K562 (cell line): ENCODE measurements around the gene PTK6. TPM values are rescaled to one million over a fixed set of nuclear protein-coding genes. Genes with fewer than 3 reads are reported as not detected.

Experiments
- CHD2 ChIP-seq: IDR thresholded peaks from 2 replicates; pipeline ENCODE4 v1.6.1; 2011; ENCODE audit warnings: low read depth, low read length
- ETV1 ChIP-seq: fragments of 450-650 bp; conservative IDR thresholded peaks from 2 replicates; pipeline ENCODE4 v1.6.1; 2016; ENCODE audit warnings: missing genetic modification characterization, control low read depth, low read depth, missing compliant biosample characterization
- FOXK2 ChIP-seq, 2 experiments: fragments of 450-650 bp; IDR thresholded peaks in 1 of 2; conservative IDR thresholded peaks in 1 of 2; 2 replicates each; pipeline ENCODE4 v1.6.1; 2016; ENCODE audit warnings: low read depth in 2 of 2, mild to moderate bottlenecking in 1 of 2
- HES1 ChIP-seq: fragments of 450-650 bp; IDR thresholded peaks from 2 replicates; pipeline ENCODE4 v1.6.1; 2016; ENCODE audit warnings: low read depth, mild to moderate bottlenecking, moderate library complexity
- JUN ChIP-seq, 2 experiments: sonication (generic) in 1 of 2; formaldehyde crosslinking in 1 of 2; IDR thresholded peaks; 2 replicates each; pipeline versions ENCODE4 v1.6.1 to v1.8.0; 2012 to 2022; ENCODE audit warnings: borderline replicate concordance in 2 of 2, mild to moderate bottlenecking in 2 of 2, improper control_type of control experiment in 1 of 2, low read depth in 1 of 2, low read length in 1 of 2, missing genetic modification reagents in 1 of 2
- LARP7 ChIP-seq: fragments of 450-650 bp; IDR thresholded peaks from 2 replicates; pipeline ENCODE4 v1.6.1; 2016
- MEF2D ChIP-seq: conservative IDR thresholded peaks from 2 replicates; pipeline ENCODE4 v1.6.1; 2016; ENCODE audit warnings: low read depth, missing genetic modification characterization, missing compliant biosample characterization
- MTA3 ChIP-seq: fragments of 450-650 bp; formaldehyde crosslinking; IDR thresholded peaks from 2 replicates; pipeline ENCODE4 v1.6.1; 2017; ENCODE audit warnings: mild to moderate bottlenecking, borderline replicate concordance
- PHF20 ChIP-seq: fragments of 450-650 bp; IDR thresholded peaks from 2 replicates; pipeline ENCODE4 v1.6.1; 2018; ENCODE audit not compliant: partially characterized antibody
- POLR2G ChIP-seq: fragments of 200-400 bp; formaldehyde crosslinking; IDR thresholded peaks from 2 replicates; pipeline ENCODE4 v1.6.1; 2017; ENCODE audit warnings: low read depth, mild to moderate bottlenecking, antibody characterized with exemption, low read length, moderate library complexity
- TEAD2 ChIP-seq: fragments of 450-650 bp; IDR thresholded peaks from 2 replicates; pipeline ENCODE4 v1.6.1; 2016; ENCODE audit warnings: missing genetic modification characterization, control low read depth, missing compliant biosample characterization
- TRIM24 ChIP-seq, 2 experiments: fragments of 450-650 bp; IDR thresholded peaks; 2 replicates each; pipeline ENCODE4 v1.6.1; 2016
- TSHZ1 ChIP-seq: fragments of 250-450 bp; sonication (Bioruptor Pico); IDR thresholded peaks from 2 replicates; pipeline ENCODE4 v1.4.0; 2020; ENCODE audit warnings: mild to moderate bottlenecking, moderate library complexity
- ZBTB7A ChIP-seq: IDR thresholded peaks from 2 replicates; pipeline ENCODE4 v1.6.1; 2011; ENCODE audit warnings: low read depth, mild to moderate bottlenecking, low read length, moderate library complexity, borderline replicate concordance; ENCODE audit not compliant: control insufficient read depth
- ZFPM2 ChIP-seq: fragments of 250-450 bp; sonication (Bioruptor Pico); IDR thresholded peaks from 2 replicates; pipeline ENCODE4 v1.5.1; 2022; ENCODE audit warnings: mild to moderate bottlenecking
- ZNF76 ChIP-seq: fragments of 250-450 bp; sonication (Bioruptor Pico); IDR thresholded peaks from 2 replicates; pipeline ENCODE4 v1.4.0; 2020; ENCODE audit warnings: mild to moderate bottlenecking, moderate library complexity, borderline replicate concordance
- polyA plus RNA-seq, 8 experiments: library from polyadenylated mRNA; depleted of rRNA in 4 of 8; stranded (reverse) in 5 of 8; unstranded in 3 of 8; fragments of >200 nt; fragmentation: Nextera tagmentation in 2 of 8; fragmentation: Illumina TruSeq in 1 of 8; extraction: Ambion mirVana in 2 of 8; extraction: Trizol in 1 of 8; gene quantifications; 2 replicates each; pipeline versions ENCODE4 v1.2.1 to v1.2.3, GENCODE V29; 2011 to 2014; ENCODE audit warnings: inconsistent platforms in 1 of 8, missing spikeins in 1 of 8
- total RNA-seq, 7 experiments: library from RNA; depleted of rRNA in 6 of 7; stranded (reverse); fragments of >200 nt in 6 of 7; fragmentation: Illumina TruSeq in 2 of 7; extraction: Trizol in 2 of 7; gene quantifications; 2 replicates each; pipeline versions ENCODE4 v1.2.1 to v1.2.3, GENCODE V29; 2011 to 2021; ENCODE audit warnings: low replicate concordance in 1 of 7
- TF ChIP-seq, protein P1 (sequence below): fragments of 250-450 bp; sonication (Bioruptor Pico); IDR thresholded peaks from 2 replicates; pipeline ENCODE4 v1.5.0; 2021; ENCODE audit warnings: mild to moderate bottlenecking, borderline replicate concordance
- TF ChIP-seq, protein P2 (sequence below): fragments of 250-450 bp; sonication (Bioruptor Pico); IDR thresholded peaks from 2 replicates; pipeline ENCODE4 v1.4.0; 2020; ENCODE audit warnings: borderline replicate concordance
- TF ChIP-seq, protein P3 (sequence below): fragments of 250-450 bp; sonication (Bioruptor Pico); IDR thresholded peaks from 2 replicates; pipeline ENCODE4 v1.6.1; 2021; ENCODE audit warnings: mild to moderate bottlenecking

The PTK6 gene
- total and polyA plus RNA-seq, 9 of the 15 experiments (the other 6 are each of a cell fraction or from before 2014, with no cell fraction given) = 0.07 TPM; not detected in 8

DNA sequence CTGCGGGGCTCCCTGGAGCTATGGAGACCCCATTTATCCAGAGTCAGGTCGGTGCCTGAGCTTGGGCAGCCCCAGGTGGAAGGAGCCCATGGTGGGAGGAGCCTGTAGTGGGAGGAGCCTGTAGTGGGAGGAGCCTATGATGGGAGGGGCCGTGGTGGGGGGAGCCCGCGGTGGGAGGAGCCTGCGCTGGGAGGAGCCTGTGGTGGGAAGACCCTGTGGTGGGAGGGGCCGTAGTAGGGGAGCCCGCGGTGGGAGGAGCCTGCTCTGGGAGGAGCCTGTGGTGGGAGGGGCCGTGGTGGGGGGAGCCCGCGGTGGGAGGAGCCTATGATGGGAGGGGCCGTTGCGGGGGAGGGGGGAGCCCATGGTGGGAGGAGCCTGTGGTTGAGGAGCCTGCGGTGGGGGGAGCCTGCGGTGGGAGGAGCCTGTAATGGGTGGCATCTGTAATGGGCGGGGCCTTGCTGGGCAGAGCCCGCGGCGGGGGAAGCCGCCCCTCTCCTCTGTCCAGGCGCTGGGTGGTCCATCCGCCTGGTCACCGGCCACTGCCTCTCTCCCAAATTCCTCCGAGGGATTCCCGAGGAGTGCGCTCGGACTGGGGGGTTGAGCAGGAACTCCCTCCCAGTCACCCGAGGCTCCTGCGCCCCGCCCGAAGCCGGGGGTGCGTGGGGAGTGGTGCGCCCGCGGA, 16.2 kb upstream of the PTK6 start (continued):
- TF ChIP-seq, protein P1, sequence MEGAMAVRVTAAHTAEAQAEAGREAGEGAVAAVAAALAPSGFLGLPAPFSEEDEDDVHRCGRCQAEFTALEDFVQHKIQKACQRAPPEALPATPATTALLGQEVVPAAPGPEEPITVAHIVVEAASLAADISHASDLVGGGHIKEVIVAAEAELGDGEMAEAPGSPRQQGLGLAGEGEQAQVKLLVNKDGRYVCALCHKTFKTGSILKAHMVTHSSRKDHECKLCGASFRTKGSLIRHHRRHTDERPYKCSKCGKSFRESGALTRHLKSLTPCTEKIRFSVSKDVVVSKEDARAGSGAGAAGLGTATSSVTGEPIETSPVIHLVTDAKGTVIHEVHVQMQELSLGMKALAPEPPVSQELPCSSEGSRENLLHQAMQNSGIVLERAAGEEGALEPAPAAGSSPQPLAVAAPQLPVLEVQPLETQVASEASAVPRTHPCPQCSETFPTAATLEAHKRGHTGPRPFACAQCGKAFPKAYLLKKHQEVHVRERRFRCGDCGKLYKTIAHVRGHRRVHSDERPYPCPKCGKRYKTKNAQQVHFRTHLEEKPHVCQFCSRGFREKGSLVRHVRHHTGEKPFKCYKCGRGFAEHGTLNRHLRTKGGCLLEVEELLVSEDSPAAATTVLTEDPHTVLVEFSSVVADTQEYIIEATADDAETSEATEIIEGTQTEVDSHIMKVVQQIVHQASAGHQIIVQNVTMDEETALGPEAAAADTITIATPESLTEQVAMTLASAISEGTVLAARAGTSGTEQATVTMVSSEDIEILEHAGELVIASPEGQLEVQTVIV (CRISPR knock-in tag) = no peak
- TF ChIP-seq TEAD2 (tag) (no peak), HES1 (no peak), ZBTB7A (peak; percentile 10; the same call in 1 of the 2 replicates), LARP7 (no peak), CHD2 (no peak), TSHZ1 (CRISPR knock-in tag) (no peak), MTA3 (no peak), ZNF76 (CRISPR knock-in tag) (no peak), POLR2G (peak; percentile 55), TRIM24 (IDR thresholded peaks at IDR 0.05) (no peak), MEF2D (tag) (no peak), JUN (IDR thresholded peaks at IDR 0.05; ENCODE audit: borderline replicate concordance, low read depth, low read length) (no peak), JUN (CRISPR knock-in tag; IDR thresholded peaks at IDR 0.05; ENCODE audit: borderline replicate concordance) (no peak), ETV1 (tag) (no peak), FOXK2 (conservative IDR thresholded peaks at IDR 0.05 in 1 of 2, IDR thresholded peaks at IDR 0.05 in 1 of 2; ENCODE audit: low read depth in 2 of 2) (no peak), PHF20 (no peak), ZFPM2 (CRISPR knock-in tag) (no peak)
- TF ChIP-seq, protein P2, sequence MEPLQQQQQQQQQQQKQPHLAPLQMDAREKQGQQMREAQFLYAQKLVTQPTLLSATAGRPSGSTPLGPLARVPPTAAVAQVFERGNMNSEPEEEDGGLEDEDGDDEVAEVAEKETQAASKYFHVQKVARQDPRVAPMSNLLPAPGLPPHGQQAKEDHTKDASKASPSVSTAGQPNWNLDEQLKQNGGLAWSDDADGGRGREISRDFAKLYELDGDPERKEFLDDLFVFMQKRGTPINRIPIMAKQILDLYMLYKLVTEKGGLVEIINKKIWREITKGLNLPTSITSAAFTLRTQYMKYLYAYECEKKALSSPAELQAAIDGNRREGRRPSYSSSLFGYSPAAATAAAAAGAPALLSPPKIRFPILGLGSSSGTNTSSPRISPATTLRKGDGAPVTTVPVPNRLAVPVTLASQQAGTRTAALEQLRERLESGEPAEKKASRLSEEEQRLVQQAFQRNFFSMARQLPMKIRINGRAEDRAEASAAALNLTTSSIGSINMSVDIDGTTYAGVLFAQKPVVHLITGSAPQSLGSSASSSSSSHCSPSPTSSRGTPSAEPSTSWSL = no peak
- TF ChIP-seq, protein P3, sequence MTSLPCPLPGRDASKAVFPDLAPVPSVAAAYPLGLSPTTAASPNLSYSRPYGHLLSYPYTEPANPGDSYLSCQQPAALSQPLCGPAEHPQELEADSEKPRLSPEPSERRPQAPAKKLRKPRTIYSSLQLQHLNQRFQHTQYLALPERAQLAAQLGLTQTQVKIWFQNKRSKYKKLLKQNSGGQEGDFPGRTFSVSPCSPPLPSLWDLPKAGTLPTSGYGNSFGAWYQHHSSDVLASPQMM (CRISPR knock-in tag) = no peak
